Stimulated activated CD8-positive, alpha-beta memory T cell treated with anti-CD3 and anti-CD28 coated beads, Interleukin-15, amount 100 ng/mL, for 4 hours (primary cell): ENCODE data around the gene WHRN.

Experiments used
- DNase-seq, 2 donors: peaks; one replicate each; pipeline ENCODE4 v3.0.0-alpha.2; 2020; ENCODE audit warnings: low read depth in 2 of 2

The WHRN gene

DNA sequence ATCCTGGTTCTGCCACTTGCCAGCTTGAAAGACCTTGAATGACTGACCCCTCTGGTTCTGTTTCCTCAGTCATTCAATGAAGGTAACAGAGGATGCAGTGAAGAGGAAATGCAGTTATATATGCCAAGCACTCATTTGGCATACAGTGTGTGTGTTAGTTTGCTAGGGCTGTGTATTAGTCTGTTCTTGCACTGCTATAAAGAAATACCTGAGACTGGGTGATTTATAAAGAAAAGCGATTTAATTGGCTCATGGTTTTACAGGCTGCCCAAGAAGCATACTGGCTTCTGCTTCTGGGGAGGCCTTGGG, 8.6 kb upstream of the WHRN start:
- DNase-seq, result no peak

DNA sequence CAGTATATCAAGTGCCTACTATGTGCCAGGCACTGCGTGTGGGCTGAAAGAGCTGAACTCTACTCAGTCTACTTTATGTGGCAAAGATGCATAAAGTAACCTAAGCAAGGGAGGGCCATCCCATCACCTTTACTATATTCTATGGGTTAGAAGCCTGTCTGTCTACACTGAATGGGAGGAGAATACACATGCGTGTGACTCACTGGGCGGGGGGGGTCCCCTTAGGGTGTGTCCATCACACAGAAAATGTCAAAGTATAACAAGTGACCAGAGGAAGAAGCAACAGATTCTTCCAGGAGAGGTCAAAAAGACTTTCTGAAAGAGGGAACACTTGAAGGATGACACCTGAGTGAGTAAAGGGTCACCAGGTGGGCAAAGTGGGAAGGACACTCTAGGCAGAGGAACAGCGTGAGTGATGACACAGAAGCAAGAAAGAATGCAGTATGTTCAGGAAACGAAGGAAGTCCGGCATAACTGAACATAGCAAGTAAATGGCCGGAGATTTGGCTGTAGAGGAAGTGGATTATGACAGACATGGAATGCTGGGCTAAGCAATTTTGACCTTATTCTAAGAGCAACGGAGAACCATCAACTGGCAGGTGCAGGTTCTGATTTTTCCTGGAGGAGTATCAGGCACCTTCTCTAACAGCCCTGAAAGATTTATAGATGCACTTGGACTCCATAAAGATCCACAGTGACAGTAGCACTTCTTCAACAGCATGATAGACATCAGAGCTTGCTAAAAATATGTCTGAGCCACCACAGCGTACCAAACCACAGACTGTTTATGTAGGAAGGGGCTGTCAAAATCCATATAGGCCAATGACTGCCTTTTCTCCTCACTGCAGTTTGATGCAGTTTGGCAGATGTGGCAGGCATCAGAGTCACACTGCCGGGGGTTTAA, 8.0 kb upstream of the WHRN start:
- DNase-seq, result no peak

DNA sequence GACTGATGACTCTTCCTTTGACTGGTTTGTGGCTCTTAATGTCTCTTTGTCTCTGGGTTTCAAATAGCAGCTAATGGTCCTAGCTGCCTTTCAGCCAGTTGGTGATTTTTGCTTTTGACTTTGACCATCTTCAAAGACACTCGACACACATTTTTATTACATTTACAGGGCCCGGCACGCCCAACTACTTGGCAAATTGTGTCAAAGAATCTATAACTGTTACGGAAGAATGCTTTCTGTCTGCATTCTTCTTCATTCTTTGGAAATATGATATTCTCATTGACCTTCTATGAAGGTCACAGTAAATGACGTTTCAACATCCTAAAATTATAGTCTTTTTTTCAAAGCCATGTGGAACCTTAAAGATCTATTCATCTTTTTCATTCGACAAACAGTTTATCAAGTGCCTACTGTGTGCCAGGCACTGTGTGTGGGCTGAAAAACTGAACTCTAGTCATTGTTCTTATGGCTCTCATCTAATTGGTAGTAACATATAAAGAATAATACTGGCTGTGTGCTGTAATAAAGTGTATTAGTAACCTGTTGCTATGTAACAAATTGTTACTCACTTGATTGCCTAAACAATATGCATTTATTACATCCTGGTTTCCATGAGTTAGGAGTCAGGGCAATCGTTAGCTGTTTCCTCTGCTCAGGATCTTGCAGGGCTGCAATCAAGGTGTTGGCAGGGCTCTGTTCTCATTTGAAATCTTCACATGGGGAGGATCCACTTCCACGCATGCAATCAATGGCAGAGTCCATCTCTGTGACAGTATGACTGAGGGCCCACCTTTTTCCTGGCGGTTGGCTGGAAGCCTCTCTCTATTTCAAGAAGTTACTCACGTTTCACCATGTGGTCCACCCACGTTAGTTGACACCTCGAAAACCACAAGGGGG, 7.0 kb upstream of the WHRN start:
- DNase-seq, result no peak

DNA sequence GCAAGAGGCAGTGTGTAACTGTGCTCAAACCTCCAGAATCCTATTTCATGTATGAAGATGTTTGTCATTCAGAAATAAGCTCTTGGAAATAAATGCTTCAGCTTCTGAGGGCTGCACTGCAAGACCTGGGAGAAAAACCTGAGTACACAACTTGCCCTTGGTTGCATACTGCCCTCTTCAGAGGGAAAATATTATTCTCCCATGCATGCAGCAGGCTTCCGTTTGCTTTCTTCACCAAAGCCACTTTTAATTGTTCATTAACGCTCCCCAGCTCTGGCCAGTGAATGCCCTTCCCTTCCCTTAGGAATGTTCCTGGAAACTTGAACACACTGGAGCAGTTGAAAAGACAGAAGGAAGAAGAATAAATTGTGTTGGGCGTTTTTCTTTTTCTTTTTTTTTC, 2.5 kb upstream of the WHRN start:
- no peak for DNase-seq

DNA sequence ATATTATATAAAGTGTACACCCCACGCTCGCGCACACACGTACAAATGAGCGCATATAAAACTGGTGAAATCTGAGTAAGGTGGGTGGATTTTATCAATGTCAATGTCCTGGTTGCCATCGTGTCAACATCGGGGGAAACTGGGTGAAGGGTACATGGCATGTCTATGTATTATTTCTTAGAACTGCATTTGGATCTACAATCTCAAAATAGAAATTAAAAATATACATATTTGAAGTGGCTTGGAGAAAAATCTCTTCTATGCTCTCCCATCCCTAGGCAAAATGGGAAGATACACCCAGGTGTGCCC, 763 bp upstream of the WHRN start:
- DNase-seq, result no peak

DNA sequence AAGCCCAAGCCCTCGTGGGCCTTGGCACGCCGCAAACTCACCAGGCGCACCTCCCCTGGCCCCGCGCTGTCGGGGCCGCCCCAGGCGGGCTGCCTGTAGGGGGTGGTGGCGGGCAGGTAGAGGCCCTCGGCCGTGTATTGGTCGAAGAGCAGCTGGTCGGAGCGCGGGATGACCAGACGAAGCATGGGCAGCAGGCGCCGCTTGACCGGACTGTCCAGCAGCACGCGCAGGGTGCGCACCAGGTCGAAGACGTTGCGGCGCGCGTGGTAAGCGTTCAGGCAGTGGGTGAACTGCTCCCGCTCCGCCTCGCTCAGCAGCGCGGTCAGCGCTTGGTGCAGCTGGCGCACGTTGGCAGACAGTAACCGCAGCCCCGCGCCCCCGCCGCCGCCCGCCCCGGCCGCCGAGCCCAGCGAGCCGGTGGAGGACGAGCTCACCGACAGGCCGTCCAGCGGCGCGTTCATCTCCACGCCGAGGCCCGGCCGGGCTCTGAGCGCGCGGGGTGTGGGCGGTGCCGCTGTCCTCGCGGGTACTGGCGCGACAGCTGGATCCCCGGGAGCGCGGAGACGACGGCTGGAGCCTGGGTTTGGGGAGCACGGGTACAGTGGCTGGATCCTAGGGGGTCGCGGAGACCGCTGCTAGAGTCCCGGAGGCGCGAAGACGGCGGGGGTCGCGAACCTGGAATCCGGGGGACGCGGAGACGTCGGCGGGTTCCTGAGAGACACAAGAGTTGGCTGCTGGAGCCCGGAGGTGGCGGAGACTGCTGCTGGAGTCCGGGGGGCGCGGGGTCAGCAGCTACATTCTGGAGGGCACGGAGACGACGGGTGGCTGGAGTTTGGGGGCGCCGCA, 709 bp downstream of the WHRN start:
- no peak for DNase-seq

DNA sequence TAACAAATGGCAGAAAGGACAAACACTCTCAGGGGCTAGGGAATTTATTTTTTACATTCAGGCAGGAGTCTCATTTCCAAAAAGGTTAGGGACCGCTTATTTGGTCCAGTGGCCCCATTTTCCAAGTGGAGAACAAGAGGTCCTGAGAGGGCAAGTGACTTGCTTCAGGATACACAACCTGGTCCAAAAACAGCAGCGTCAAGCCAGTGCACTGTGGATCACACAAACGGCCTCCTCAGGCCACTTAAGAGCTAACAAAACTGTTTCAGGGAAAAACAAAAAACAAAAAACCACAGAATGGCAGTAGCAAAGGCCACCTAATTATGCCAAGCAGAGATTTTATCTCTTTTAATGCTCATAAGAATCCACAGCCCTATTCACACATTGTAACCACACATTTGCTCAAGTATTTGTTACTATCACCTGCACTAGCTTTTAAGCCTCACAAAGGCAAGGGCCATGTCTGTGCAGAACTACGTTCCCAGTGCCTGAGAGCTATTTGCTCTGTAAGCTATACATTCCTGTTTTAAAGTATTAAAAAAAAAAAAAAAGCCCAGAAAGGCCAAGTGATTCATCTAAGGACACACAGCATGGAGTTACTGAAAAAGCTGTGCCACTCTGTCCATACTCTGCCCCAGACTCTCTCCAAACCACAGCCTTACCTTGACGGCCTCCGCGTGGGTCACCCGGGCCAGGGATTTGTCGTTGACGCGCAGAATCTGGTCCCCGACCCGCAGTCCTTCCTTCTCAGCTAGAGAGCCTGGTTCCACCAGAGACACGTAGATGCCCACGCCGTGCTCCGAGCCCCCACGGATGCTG, 1.5 kb downstream of the WHRN start:
- DNase-seq, result no peak

DNA sequence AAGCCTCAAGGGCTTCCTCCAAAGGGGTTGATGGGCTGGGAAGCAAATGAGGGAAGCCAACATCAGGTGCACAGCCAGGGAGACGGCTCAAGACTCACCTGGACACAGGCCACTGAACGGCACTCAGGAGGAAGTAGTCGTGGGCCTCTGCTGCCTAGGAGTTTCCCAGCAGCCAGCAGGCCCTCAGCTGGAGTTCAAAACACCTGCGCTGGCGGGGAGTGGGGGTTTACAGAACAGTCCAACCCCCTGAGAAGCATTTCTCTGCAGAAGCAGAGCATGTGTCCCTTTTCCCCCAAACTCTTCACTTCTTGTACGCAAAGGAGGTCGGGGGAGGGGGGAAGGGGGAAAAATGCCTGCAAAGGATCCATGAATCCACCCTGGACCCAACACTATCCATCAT, 2.3 kb downstream of the WHRN start:
- DNase-seq, result no peak

DNA sequence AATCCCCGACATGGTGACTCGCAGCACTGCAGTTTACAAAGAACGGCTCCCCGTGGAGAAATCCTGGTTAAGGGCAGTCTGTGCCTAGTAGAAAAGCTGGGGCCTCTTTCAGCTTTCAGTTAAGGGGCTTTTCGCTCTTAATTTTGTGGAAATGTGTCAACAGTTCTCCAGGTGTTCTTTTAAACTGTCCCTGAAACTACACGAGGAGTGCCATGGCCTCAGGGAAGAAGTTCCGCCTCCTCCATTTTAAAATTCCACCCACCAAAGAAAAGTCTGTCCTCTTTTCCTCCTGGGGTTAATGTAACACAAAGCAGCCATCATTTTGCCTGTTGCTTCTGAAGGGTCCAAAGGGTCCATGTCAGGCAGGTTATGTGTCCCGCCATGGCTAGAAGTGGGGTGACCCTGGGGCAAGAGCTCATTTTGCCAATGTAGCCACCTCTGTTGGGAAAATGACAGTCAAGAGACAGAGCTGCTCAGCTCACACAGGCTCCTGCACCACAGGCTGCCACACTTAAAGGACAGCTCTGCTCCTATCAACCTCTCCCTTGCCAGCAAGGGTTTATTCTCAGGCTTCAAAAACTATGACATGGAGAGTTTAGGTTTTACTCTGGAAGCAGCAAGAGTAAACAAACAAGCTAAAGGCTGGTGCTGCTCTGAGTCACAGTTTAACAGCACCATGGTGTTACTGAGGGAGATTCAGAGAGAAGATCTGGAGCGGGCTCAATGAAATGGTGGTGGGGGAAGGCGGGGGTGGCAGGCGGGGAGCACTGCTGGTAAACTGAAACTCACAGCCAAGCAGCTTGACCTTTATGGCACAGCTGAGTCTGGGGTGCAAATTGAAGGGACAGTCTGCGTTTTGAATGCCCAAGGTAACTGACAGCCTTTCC, 3.2 kb downstream of the WHRN start:
- no peak for DNase-seq

DNA sequence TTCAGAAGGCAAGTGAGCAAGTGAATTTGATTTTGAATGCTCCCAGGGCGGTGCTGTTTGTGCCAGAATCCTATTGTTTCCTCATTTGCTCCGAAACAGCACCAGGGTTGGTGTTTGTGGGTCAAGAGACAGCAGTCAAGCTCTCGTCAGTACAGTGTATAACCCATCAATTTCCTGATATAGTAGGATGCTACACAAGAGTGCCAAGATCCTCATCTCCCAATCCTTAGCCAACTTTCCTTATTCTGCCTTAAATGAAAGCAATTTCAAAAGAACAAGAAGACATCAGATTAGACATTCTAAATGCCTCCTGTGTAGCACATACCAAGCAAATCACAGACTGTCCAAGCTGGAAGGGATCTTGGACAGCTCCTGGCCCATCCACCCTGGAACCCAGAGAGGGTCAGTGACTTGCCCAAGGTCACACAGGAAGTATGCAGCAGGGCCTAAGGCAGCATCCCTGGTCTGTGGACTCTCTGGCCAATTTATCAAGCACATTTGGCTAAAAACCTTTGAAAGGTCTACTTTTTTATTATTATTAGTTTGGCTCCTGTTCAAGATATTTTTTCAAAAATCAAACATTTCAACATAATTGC, 4.5 kb downstream of the WHRN start:
- no peak for DNase-seq

DNA sequence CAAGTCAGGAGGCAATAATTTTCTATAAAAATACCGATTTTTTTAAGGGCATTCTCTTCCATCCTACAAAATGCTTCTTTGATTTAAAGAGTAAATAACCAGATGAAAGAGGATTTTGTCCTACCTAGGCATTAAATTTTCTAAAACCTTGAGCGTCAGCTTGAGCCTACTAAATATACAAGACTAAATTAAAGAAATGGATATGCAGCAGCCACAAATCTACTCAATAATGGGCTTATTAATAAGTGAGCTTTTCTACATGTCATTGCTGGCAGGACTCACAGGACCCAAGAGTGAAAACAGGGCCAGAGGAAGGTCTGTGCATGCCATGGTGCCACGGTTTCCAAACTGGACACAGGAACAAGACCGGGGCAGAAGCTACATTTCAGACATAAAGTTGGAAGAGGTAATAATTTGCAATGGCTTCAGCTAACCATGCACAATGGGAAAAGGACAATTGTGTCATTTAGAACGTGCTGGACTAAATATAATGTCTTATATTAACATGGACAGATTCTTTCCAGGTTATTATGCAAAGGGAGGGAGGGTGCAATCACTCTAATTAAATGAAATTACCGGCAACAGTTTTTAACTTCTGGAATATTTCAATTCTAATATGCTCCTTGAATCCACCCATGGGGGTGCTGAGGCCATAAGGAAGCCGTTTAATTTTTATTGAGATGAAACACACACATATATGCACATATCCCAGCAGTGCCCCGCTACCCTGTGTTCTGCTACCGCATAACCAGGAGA, 5.2 kb downstream of the WHRN start:
- no peak for DNase-seq

DNA sequence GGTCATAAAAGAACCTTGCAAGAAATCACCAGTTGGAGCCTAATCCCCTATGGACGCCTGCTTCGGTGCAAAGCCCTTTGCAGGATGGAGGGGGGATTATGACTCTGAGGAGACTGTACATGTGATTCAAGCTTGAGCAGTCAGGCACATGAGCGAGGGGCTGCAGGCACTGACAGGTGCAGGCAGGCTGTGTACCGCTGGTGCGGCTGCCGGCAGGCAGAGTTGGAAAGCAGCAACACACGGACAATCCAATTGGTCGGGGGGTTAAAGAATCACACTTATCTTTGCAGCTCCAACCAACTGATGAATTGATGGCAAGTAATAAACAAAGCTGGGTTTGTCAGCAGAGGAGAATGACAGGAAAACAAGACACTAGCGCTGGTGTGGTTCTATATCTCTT, 5.7 kb downstream of the WHRN start:
- DNase-seq, result no peak

DNA sequence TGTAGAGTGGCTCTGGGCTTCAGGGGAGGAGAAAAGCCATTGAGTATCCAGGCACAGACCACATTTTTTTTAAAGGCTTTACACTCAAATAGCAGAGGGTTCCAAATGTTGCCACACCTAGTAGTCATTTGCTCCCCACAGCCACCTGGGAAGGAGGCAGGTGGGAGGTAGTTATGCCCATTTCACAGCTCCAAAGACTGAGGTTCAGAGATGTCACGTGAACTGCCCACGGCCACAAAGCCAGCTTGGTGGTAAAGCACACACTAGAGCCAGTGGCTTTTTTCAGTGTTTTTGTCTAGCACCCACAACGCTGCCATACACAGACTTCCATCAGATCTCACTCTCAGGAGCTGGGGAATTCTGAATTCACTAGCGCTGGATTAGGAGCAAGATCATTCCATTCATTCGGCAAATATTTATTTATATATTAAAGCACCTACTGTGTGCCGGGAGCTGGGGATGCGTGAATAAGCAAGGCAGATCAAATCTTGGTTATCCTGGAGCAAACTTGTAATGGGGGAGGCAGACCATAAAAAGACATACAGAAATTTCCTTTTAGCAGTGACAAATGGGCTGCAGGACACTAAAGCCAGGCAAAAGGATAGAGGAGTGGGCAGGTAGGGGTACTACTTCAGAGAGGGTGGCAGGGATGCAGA, 7.4 kb downstream of the WHRN start:
- DNase-seq, result no peak

DNA sequence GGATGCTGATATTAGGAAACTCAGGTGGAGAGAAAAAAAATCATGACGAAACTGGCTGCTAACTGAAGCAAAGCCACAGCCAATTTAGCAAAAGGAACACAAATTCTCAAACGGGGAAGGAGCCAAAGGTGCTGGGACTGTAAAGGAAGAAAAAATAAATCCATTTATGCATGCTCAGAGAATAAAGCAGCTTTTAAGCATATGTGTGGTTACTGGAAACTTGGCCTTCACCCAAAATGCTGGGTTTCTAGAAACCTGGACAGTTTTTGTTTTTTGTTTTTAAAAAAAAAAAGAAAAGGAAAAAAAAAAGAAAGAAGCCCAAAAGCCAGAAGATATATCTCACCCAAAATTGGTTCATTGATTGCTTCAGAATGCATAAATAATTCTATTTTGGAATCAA, 8.0 kb downstream of the WHRN start:
- no peak for DNase-seq

DNA sequence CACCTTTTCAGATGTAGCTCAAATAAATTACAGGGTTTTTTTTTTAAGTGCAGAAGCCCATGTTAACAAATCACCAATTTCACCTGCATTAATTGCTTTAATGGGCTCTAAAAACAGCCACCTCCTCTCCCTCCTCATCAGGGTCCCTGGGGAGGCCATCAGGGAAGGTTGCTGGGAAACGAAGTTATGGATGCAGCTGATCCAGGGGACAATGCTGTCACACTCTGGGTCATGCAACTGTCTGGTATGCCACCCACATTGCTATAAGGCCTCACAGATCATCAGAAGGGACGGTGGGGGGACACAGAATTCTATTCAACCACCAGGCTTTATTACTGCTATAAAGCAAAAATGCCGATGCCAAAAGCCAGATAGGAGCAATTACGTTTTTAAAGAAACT, 9.3 kb downstream of the WHRN start:
- no peak for DNase-seq

DNA sequence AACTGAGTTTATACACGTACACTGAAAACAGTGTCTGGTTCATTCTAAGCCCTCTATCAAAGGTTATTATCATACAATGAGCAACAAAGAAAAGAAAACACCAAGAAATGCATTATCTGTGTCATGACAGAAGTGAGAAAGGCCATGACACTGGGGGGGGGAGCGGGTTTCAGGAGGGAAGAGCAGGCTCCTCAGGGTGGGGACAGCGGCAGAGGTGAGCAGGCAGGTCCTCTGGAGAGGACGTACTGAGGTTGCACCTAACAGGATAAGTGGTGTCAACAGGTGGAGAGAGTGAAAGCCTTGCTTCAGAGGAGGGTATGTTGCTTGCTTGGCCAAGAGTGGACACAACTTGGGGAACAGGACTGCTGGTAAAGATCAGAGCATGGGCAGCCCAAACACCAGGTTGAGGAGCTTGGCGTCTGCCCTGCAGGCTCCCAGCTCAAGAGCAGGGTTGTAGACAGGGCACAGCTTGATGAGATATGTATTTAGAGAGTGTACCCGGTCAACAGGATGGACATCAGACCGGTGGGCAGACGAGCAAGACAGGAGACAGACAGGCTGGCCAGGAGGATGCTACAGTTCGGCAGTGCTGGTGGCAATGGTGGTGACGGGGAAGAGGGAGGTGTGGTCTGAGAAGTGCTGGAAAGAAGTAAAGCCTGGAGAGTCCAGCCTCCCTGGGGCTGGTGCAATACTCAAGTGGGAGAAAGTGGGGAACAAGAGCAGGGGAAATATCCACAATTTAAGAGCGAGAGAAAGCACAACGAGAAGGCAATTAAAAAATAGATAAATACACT, 10.3 kb downstream of the WHRN start:
- DNase-seq, result no peak

DNA sequence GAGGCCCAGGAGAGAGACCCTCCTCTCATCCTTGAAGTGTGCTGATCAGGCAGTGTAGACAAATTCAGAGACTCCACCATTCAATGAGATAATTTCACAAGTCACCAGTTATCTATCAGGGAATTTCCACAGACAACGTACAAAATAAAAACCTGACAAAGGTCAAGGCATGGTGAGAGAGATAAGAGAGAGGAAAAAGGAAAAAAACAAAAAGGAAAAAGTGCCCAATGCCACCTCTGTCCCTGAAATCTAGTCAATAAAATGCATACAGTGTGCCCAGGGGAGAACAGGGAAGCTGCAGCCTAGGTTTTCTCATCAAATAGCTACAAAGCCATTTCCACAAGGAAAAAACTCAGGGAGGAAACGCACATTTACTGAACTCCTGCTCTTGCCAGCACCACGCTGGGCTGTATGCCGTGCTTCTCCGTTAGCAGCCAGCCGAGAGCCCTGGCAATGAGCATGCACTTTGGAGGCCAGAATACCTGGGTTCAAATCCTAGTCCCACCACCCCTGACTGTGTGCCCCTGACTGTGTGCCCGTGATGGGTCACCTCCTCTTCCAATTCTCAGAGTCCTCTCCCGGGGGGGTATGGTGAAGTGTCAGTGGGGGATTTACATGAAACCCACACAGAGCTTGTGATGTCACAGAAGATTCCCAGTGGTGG, 11.6 kb downstream of the WHRN start:
- DNase-seq, result no peak
